ENCODE measurements around the gene AQP9. TPM values are rescaled to one million over a fixed set of nuclear protein-coding genes. Genes with fewer than 3 reads are reported as not detected.

The AQP9 gene
- total RNA-seq, 1 donor from 2014 or later, result not detected

GRCh38 chr15:58119016-58119415, 19.2 kb upstream of the AQP9 start:
- H3K27ac Mint-ChIP-seq, result no peak overlapping the region
- no peak for DNase-seq (ENCODE audit: low spot score)
- peaks cover 12% of the 10 kb centered on the region for H3K27me3 Mint-ChIP-seq (ENCODE audit: insufficient read depth)
- H3K4me1 Mint-ChIP-seq (ENCODE audit: low read depth), result no peaks in the 10 kb centered on the region
- H3K36me3 Mint-ChIP-seq (ENCODE audit: low read depth), result no peaks in the 10 kb centered on the region
- intact Hi-C loops (cut with micrococcal nuclease), result no loop called here
- H3K9me3 Mint-ChIP-seq, result no peaks in the 10 kb centered on the region
- H3K4me3 Mint-ChIP-seq, result no peak overlapping the region

DNA sequence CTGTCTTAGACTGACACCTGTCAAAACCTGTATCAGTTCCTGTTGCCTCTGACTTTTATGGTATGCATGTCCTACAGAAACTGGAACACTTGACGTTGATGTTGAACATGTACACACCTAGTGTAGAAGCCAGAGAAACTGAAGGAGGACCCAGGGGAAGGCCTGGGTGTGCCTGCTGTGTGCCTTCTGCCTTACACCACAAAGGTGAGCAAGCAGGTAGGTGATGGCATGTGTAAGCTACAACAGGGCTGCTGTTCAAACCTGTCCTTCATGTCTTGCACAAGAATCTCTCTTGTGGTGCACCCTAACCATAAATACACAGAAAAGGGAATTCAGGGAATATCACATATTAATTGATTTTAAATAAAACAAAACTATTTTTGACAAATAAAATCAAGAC, 13.6 kb upstream of the AQP9 start:
- H3K4me3 Mint-ChIP-seq, result no peak overlapping the region
- no peaks in the 10 kb centered on the region for H3K4me1 Mint-ChIP-seq (ENCODE audit: low read depth)
- peaks cover 8% of the 10 kb centered on the region for H3K9me3 Mint-ChIP-seq
- DNase-seq (ENCODE audit: low spot score), result no peak
- intact Hi-C loops (cut with micrococcal nuclease), result no loop called here
- no peaks in the 10 kb centered on the region for H3K27me3 Mint-ChIP-seq (ENCODE audit: insufficient read depth)
- H3K27ac Mint-ChIP-seq, result no peak overlapping the region
- no peaks in the 10 kb centered on the region for H3K36me3 Mint-ChIP-seq (ENCODE audit: low read depth)

DNA sequence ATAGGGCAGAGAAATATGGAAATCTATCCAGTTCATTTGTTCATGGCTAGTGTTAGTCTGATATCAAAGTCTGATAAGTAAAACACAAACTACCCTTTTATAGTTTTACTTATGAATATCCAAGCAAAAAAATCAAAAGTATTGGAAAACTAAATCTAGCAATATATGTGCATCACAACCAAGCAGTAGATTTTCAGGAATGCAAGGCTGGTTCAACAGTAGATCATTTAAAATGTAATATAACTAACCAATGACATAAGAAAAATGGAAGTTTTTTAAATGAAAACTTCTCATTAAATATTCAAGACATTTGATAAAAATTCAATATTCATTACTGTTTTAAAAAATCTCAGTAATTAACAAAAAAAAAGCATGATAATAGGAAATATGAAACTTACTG, 12.8 kb upstream of the AQP9 start:
- intact Hi-C loops (cut with micrococcal nuclease), result no loop called here
- no peak overlapping the region for H3K27ac Mint-ChIP-seq
- no peaks in the 10 kb centered on the region for H3K4me1 Mint-ChIP-seq (ENCODE audit: low read depth)
- H3K4me3 Mint-ChIP-seq, result no peak overlapping the region
- H3K9me3 Mint-ChIP-seq, result peaks cover 8% of the 10 kb centered on the region
- DNase-seq (ENCODE audit: low spot score), result no peak
- no peaks in the 10 kb centered on the region for H3K36me3 Mint-ChIP-seq (ENCODE audit: low read depth)
- no peaks in the 10 kb centered on the region for H3K27me3 Mint-ChIP-seq (ENCODE audit: insufficient read depth)

DNA sequence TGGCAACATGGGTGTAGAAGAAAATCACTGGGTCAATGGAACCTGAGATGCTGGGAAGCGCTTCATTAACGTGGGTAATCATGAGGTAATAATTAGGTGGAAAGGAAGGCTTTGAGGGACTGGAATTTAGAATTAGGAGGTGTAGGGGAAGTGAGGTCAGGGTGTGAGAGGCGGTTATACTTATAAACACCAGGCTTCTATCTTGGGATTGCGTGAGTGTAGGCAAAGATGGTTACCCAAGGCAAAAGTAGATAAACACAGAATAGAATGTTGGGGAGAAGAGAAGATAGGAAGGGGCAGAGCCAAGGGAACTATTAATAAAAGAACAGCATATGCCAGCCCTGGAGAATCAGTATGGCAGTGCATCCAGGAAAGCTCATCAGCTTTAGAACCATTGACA, 3.3 kb upstream of the AQP9 start:
- H3K4me1 Mint-ChIP-seq (ENCODE audit: low read depth), result no peaks in the 10 kb centered on the region

GRCh38 chr15:58135511-58136174, 2.5 kb upstream of the AQP9 start:
- H3K4me1 Mint-ChIP-seq (ENCODE audit: low read depth), result no peaks in the 10 kb centered on the region
- no peaks in the 10 kb centered on the region for H3K36me3 Mint-ChIP-seq (ENCODE audit: low read depth)
- no peak for DNase-seq (ENCODE audit: low spot score)
- H3K4me3 Mint-ChIP-seq, result no peak overlapping the region
- H3K27me3 Mint-ChIP-seq (ENCODE audit: insufficient read depth), result peaks cover 6% of the 10 kb centered on the region
- no peak overlapping the region for H3K27ac Mint-ChIP-seq
- intact Hi-C loops (cut with micrococcal nuclease), result no loop called here
- H3K9me3 Mint-ChIP-seq, result no peaks in the 10 kb centered on the region

More for the DNA sequence above, 3.3 kb upstream of the AQP9 start:
- Mint-ChIP-seq H3K4me3 (no peak overlapping the region), H3K36me3 (ENCODE audit: low read depth) (no peaks in the 10 kb centered on the region), H3K27me3 (ENCODE audit: insufficient read depth) (peaks cover 6% of the 10 kb centered on the region), H3K9me3 (no peaks in the 10 kb centered on the region), H3K27ac (no peak overlapping the region)
- no peak for DNase-seq (ENCODE audit: low spot score)
- intact Hi-C loops (cut with micrococcal nuclease), result no loop called here

DNA sequence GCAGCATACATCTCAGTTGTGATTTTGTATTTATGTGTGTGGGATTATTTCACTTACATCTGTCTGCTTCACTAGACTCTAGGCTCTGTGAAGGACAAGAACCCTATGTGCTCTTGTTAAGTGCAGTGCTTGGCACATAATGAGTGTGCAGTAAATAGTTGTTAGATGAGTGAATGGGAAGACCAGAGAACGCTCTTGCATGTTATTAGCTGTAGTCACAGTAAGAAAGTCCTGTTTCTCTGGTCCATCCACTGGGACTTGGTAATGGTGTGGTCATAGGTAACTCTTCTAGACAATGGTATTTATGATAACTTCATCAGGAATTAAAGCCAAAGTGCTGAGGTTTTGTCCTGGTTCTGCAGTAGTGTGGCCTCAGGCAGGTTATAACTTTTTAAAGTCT, 1.4 kb upstream of the AQP9 start:
- no peaks in the 10 kb centered on the region for H3K36me3 Mint-ChIP-seq (ENCODE audit: low read depth)
- H3K4me3 Mint-ChIP-seq, result no peak overlapping the region
- H3K27me3 Mint-ChIP-seq (ENCODE audit: insufficient read depth), result peaks cover 6% of the 10 kb centered on the region
- DNase-seq (ENCODE audit: low spot score), result no peak
- no peak overlapping the region for H3K27ac Mint-ChIP-seq
- no peaks in the 10 kb centered on the region for H3K9me3 Mint-ChIP-seq
- no peaks in the 10 kb centered on the region for H3K4me1 Mint-ChIP-seq (ENCODE audit: low read depth)
- intact Hi-C loops (cut with micrococcal nuclease), result no loop called here

DNA sequence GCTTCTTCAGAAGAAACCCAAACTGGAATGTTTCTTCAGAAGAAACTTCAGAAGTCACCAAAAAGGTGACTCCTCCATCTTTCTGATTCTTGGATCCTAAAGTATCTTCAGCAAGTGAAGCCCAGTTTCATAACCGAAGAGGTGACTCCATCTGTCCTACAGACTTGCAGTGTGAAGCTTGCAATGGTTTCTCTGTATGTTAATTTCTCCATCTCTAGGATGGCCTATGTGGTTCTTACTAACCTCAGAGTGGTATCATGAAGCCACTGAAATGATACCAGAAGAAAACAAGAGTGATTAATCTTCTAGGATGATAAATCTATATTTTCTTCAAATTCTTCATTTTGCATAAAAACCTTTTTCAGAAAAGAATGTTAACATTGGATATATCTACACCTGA, 495 bp upstream of the AQP9 start:
- intact Hi-C loops (cut with micrococcal nuclease), result no loop called here
- no peak overlapping the region for H3K4me3 Mint-ChIP-seq
- no peak for DNase-seq (ENCODE audit: low spot score)
- peaks cover 4% of the 10 kb centered on the region for H3K27me3 Mint-ChIP-seq (ENCODE audit: insufficient read depth)
- no peak overlapping the region for H3K27ac Mint-ChIP-seq
- no peaks in the 10 kb centered on the region for H3K36me3 Mint-ChIP-seq (ENCODE audit: low read depth)
- H3K9me3 Mint-ChIP-seq, result no peaks in the 10 kb centered on the region
- H3K4me1 Mint-ChIP-seq (ENCODE audit: low read depth), result no peaks in the 10 kb centered on the region

- H3K9me3 Mint-ChIP-seq, result no peaks in the 10 kb centered on the region
- peaks cover 7% of the 10 kb centered on the region for H3K27me3 Mint-ChIP-seq (ENCODE audit: insufficient read depth)
- no peaks in the 10 kb centered on the region for H3K36me3 Mint-ChIP-seq (ENCODE audit: low read depth)
- no peak for DNase-seq (ENCODE audit: low spot score)
- no peak overlapping the region for H3K4me3 Mint-ChIP-seq
- H3K4me1 Mint-ChIP-seq (ENCODE audit: low read depth), result no peaks in the 10 kb centered on the region
- intact Hi-C loops (cut with micrococcal nuclease), result no loop called here
- H3K27ac Mint-ChIP-seq, result no peak overlapping the region
Measured at GRCh38 chr15:58139276-58139988, 1.3 kb downstream of the AQP9 start.

DNA sequence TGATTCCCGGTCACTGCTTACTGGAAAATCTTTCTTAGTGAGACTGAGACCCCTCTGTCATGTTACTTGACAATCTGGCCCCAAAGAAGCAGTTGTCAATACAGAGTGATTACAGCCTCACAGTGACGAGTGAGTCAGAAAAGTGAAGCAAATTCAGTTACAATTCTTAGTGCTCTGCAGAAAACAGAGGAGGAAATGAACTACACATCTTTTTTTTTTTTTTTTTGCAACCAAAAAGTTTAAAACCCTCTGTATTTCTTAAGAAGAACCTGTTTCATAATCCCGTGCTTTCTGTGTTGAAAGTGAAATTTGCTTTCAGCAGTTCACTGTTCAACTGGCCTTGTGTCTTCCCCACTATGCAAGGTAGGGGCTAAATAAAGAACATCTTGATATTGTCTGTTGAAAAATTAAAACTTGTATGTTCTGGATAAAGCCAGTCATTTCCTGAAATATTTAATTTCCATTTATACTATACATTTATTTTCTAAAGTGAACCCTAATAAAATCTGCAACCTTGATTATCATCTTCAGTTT, 1.9 kb downstream of the AQP9 start:
- Mint-ChIP-seq H3K36me3 (ENCODE audit: low read depth) (no peaks in the 10 kb centered on the region), H3K27me3 (ENCODE audit: insufficient read depth) (peaks cover 7% of the 10 kb centered on the region), H3K4me3 (no peak overlapping the region), H3K4me1 (ENCODE audit: low read depth) (no peaks in the 10 kb centered on the region), H3K9me3 (no peaks in the 10 kb centered on the region), H3K27ac (no peak overlapping the region)
- no peak for DNase-seq (ENCODE audit: low spot score)
- intact Hi-C loops (cut with micrococcal nuclease), result no loop called here

GRCh38 chr15:58141894-58142293, 3.7 kb downstream of the AQP9 start:
- no peak overlapping the region for H3K27ac Mint-ChIP-seq
- DNase-seq (ENCODE audit: low spot score), result no peak
- H3K36me3 Mint-ChIP-seq (ENCODE audit: low read depth), result no peaks in the 10 kb centered on the region
- no peaks in the 10 kb centered on the region for H3K4me1 Mint-ChIP-seq (ENCODE audit: low read depth)
- intact Hi-C loops (cut with micrococcal nuclease), result no loop called here
- no peaks in the 10 kb centered on the region for H3K9me3 Mint-ChIP-seq
- no peak overlapping the region for H3K4me3 Mint-ChIP-seq
- H3K27me3 Mint-ChIP-seq (ENCODE audit: insufficient read depth), result peaks cover 10% of the 10 kb centered on the region

GRCh38 chr15:58142827-58143461, 4.8 kb downstream of the AQP9 start:
- H3K27me3 Mint-ChIP-seq (ENCODE audit: insufficient read depth), result peaks cover 11% of the 10 kb centered on the region
- intact Hi-C loops (cut with micrococcal nuclease), result no loop called here
- H3K4me1 Mint-ChIP-seq (ENCODE audit: low read depth), result no peaks in the 10 kb centered on the region
- H3K36me3 Mint-ChIP-seq (ENCODE audit: low read depth), result no peaks in the 10 kb centered on the region
- H3K27ac Mint-ChIP-seq, result no peak overlapping the region
- H3K4me3 Mint-ChIP-seq, result no peak overlapping the region
- H3K9me3 Mint-ChIP-seq, result no peaks in the 10 kb centered on the region
- no peak for DNase-seq (ENCODE audit: low spot score)

DNA sequence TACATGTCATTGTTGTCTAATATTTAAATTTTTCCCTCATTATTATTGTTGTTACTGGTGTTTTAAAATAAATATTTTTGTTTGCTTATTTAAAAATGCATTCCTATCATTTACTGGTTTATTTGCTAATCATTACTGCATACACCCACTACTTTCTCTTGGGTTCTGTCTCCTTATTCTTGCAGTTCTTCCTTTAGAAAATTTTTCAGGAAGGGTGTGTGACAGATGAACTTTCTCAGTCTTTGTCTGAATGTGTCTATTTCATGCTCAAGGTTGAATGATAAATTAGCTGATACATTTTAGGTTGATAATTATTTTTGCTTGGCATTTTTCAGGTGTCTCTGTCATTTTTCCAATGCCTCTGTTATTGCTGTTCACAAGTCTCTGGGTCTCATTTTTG, 7.4 kb downstream of the AQP9 start:
- H3K9me3 Mint-ChIP-seq, result no peaks in the 10 kb centered on the region
- H3K4me1 Mint-ChIP-seq (ENCODE audit: low read depth), result no peaks in the 10 kb centered on the region
- peaks cover 13% of the 10 kb centered on the region for H3K27me3 Mint-ChIP-seq (ENCODE audit: insufficient read depth)
- H3K36me3 Mint-ChIP-seq (ENCODE audit: low read depth), result no peaks in the 10 kb centered on the region
- intact Hi-C loops (cut with micrococcal nuclease), result no loop called here
- no peak for DNase-seq (ENCODE audit: low spot score)
- H3K4me3 Mint-ChIP-seq, result no peak overlapping the region
- no peak overlapping the region for H3K27ac Mint-ChIP-seq

DNA sequence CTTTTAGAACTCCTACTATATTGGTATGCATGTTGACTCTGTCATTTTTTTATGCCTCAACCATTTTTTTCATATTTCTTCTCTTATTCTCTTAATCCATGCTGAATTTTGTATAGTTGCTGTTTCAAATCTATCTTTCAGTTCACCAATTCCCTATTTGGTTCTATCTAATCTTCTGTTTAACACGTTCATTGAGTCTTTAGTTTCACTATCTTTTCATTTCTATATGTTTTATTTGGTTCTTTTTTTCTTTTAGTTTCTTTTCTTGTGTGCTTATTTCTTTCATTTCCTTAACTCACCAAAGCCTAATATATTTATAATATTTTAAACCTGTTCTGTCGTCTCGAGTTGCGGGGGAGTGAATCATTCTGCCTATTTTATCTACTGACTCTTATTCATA, 8.0 kb downstream of the AQP9 start:
- H3K4me1 Mint-ChIP-seq (ENCODE audit: low read depth), result no peaks in the 10 kb centered on the region
- H3K27ac Mint-ChIP-seq, result no peak overlapping the region
- intact Hi-C loops (cut with micrococcal nuclease), result no loop called here
- H3K27me3 Mint-ChIP-seq (ENCODE audit: insufficient read depth), result peaks cover 13% of the 10 kb centered on the region
- no peaks in the 10 kb centered on the region for H3K36me3 Mint-ChIP-seq (ENCODE audit: low read depth)
- H3K9me3 Mint-ChIP-seq, result no peaks in the 10 kb centered on the region
- H3K4me3 Mint-ChIP-seq, result no peak overlapping the region
- DNase-seq (ENCODE audit: low spot score), result no peak
